ENCODE data around the gene POU2F2.

The POU2F2 gene

DNA sequence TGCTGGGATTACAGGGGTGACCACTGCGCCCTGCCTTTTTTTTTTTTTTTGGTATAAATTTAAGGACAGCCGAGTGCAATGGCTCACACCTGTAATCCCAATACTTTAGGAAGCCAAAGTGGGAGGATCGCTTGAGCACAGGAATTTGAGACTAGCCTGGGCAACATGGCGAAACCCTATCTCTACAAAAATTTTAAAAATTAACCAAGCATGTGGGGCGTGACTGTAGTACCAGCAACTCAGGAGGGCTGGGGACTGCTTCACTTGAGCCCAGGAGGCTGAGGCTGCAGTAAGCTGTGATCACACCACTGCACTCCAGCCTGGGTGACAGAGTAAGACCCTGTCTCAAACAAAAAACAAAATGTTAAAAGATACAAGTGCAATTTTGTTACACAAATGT lies 34.8 kb downstream of the POU2F2 start:
- DNase-seq (ENCODE audit: extremely low read depth, low read depth) = no peak
- TF ChIP-seq, protein P1, sequence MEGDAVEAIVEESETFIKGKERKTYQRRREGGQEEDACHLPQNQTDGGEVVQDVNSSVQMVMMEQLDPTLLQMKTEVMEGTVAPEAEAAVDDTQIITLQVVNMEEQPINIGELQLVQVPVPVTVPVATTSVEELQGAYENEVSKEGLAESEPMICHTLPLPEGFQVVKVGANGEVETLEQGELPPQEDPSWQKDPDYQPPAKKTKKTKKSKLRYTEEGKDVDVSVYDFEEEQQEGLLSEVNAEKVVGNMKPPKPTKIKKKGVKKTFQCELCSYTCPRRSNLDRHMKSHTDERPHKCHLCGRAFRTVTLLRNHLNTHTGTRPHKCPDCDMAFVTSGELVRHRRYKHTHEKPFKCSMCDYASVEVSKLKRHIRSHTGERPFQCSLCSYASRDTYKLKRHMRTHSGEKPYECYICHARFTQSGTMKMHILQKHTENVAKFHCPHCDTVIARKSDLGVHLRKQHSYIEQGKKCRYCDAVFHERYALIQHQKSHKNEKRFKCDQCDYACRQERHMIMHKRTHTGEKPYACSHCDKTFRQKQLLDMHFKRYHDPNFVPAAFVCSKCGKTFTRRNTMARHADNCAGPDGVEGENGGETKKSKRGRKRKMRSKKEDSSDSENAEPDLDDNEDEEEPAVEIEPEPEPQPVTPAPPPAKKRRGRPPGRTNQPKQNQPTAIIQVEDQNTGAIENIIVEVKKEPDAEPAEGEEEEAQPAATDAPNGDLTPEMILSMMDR (IDR thresholded peaks at IDR 0.05; ENCODE audit: low read depth, low read length) = no peak

DNA sequence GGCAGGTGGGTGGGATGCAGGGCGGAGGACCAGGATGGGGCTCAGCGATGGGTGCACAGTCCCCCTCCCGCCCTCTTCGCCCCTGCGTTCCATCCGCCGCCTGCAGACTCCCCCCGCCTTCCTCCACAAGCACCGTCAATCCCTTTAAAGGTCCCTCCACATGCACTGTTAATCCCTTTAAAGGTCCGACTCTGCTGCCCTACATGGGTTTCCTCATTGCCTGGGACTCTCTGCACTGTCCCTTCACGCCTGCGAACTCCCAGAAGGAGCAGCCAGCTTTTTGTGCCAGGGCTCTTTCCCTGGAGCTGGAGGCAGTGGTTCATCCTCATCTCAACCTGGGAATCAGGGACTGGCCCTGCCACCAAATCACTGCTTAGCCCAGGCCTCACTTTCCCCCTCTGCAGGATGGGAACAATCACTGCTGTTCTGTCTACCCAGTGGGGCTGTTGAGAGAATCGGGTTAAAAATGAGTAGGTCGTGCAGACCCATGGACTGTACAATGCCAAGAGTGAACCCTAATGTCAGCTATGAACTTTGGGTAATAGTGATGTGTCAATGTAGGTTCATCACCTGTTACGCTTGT lies 35.9 kb downstream of the POU2F2 start:
- no peak for DNase-seq (ENCODE audit: extremely low read depth, low read depth)
- TF ChIP-seq, protein P1 (IDR thresholded peaks at IDR 0.05; ENCODE audit: low read depth, low read length) = no peak

DNA sequence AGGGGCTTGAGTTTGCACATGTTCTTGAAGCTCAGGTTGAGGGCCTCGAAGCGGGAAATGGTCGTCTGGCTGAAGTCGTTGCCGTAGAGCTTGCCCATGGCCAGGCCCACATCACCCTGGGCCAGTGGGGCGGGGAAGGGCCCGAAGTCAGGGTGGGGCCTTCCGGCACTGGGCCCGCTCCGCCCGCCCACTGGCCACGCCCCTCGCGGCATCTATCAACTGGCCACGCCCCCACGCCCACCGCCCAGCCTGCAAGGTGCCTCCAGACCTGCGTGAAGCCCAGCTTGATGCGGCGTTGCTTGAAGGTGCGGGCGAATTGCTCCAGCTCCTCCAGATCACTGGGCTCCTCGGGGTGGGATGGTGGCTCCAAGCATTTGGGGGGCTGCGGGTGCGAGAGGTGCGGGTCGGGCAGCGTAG lies 36.4 kb downstream of the POU2F2 start:
- TF ChIP-seq, protein P1 (IDR thresholded peaks at IDR 0.05; ENCODE audit: low read depth, low read length) = no peak
- DNase-seq (ENCODE audit: extremely low read depth, low read depth) = no peak

DNA sequence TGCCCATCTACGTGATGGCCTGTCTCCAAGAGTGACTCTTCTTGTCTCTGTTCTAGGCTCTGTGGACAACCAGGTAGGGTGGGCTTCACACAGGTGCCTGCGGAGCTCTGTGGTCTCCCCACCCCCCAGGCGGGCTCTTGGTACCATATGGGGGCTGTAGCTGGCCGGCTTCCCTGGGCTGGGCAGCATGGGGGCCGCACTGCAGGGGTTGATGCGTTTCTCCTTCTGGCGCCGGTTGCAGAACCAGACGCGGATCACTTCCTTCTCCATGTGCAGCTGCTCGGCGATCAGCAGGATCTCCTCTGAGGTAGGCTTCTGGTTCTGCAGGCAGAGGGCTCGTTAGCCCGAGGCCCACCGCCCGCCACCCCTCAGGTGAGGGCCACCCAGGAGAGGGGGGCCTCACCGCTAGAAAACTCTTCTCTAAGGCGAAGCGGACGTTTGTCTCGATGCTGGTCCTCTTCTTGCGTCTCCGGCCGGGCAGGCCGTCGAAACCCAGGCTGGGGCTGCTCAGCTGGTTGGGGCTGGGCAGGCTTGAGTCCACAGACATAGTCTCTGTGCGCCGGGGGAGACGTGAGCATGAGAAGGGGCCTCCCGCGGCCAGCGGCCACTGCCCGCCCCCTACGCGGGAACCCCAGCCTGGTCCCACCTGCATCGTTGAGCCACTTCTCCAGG lies 37.0 kb downstream of the POU2F2 start:
- TF ChIP-seq, protein P1 (IDR thresholded peaks at IDR 0.05; ENCODE audit: low read depth, low read length) = no peak

DNA sequence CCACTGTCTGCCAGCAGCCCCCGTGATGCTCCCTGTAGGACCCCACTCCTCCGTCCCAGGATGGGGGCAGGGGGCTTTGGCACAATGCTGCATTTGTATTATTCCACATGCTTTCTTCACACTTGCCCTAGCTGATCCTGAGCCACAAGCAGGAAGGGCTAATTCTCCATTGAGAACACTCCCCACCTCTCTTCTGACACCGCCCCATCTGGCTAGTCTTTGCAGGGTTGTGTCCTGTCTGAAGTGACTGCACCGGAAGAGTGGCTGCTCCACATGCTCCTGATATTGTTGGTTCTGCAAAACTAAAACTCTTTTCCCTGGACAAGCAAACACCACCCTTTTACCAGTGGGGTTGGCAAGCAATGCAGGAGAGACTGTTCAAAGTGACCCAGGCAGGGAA lies 38.3 kb downstream of the POU2F2 start:
- TF ChIP-seq, protein P1 (IDR thresholded peaks at IDR 0.05; ENCODE audit: low read depth, low read length) = no peak
- no peak for DNase-seq (ENCODE audit: extremely low read depth, low read depth)

More for the DNA sequence above, 37.0 kb downstream of the POU2F2 start:
- no peak for DNase-seq (ENCODE audit: extremely low read depth, low read depth)

DNA sequence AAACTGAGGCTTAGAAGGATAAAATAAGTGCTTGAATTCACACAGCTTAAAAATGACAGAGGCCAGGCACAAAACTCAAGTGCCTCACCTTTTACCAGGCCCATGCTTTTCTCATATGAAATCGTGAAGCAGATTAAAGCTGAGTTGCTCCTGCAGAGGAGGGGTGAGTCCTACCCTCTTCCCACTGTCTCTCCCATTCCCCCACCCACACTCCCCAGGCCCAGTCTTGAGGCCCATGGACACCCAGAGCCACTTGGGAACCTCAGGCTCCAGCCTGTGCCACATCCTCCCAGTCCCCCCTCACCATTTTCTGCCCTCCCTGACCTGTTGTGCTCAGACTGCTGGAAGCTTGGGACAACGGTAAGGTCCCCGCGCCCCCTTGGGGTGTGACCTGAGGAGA lies 38.7 kb downstream of the POU2F2 start:
- DNase-seq (ENCODE audit: extremely low read depth, low read depth) = no peak
- TF ChIP-seq, protein P1 (IDR thresholded peaks at IDR 0.05; ENCODE audit: low read depth, low read length) = no peak

DNA sequence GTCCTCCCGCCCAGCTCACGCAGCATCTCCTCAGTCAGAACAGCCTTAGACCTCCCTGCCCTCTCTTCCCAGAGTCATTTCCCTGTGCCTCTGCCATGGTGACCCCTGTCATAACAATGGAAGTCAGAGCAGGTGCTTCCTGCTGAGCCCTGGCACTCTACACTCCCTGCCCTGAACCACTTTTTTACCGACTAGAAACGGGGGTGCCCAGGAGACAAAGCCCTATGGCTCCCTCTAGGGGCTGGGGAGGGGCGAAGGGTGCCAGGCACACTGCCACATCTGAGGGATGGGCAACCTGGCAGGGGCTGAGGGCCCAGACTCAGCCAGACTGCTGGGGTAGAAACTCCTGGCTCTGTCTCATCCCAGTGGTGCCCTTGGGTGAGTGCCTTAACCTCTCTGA lies 39.9 kb downstream of the POU2F2 start:
- no peak for DNase-seq (ENCODE audit: extremely low read depth, low read depth)
- TF ChIP-seq, protein P1 (IDR thresholded peaks at IDR 0.05; ENCODE audit: low read depth, low read length) = peak; percentile 44
